SK-N-SH (cell line): ENCODE data around the gene ZFHX3. TPM values are rescaled to one million over a fixed set of nuclear protein-coding genes. Genes with fewer than 3 reads are reported as not detected.

ENCODE experiments used
- CTCF ChIA-PET: fragments of 300-600, 350-600 bp; formaldehyde crosslinking; extraction: SDS; loops from one replicate; lab custom pipeline; 2021; lab: Yijun Ruan, JAX
- POLR2A ChIA-PET: fragments of 350-600 bp; sonication (Branson Sonifier 250); formaldehyde crosslinking; extraction: SDS; loops from one replicate; lab custom pipeline; 2020; ENCODE audit warnings: antibody characterized with exemption, inconsistent platforms; lab: Yijun Ruan, JAX
- DNase-seq: peaks from one replicate; pipeline ENCODE4 v3.0.0; 2012
- H2AFZ ChIP-seq: fragments of 200-600 bp; sonication (generic); 2 replicates; pipeline ENCODE4 v1.8.1; 2016; ENCODE audit warnings: antibody characterized with exemption, mild to moderate bottlenecking, low read depth
- H3F3A ChIP-seq: fragments of 200-600 bp; sonication (generic); replicated peaks from 2 replicates; pipeline ENCODE3; 2016; ENCODE audit warnings: antibody characterized with exemption, mild to moderate bottlenecking; ENCODE audit not compliant: insufficient read depth
- H3K27ac ChIP-seq, 2 experiments: fragments of 200-500 bp in 1 of 2; fragments of 200-600 bp in 1 of 2; sonication (Bioruptor generic) in 1 of 2; sonication (generic), shearing (Covaris generic) in 1 of 2; 2 replicates each; pipeline versions ENCODE4 v1.5.1 to v1.6.1; 2014 to 2016; ENCODE audit warnings: low read depth in 2 of 2, inconsistent platforms in 1 of 2, low read length in 1 of 2, mild to moderate bottlenecking in 1 of 2, mixed read lengths in 1 of 2
- H3K27me3 ChIP-seq: fragments of 200-600 bp; sonication (generic), shearing (Covaris generic); 2 replicates; pipeline ENCODE4 v1.6.1; 2016; ENCODE audit warnings: mixed run types; ENCODE audit not compliant: insufficient read depth
- H3K36me3 ChIP-seq, 2 experiments: fragments of 200-500 bp in 1 of 2; fragments of 200-600 bp in 1 of 2; sonication (Bioruptor generic) in 1 of 2; sonication (generic) in 1 of 2; replicated peaks in 1 of 2; 2 replicates each; pipeline versions ENCODE3 to v1.5.1; 2014 to 2016; ENCODE audit warnings: low read length in 1 of 2, mild to moderate bottlenecking in 1 of 2; ENCODE audit not compliant: insufficient read depth in 2 of 2, control insufficient read depth in 1 of 2
- H3K4me1 ChIP-seq, 2 experiments: fragments of 200-500 bp in 1 of 2; fragments of 200-600 bp in 1 of 2; sonication (Bioruptor generic) in 1 of 2; sonication (generic), shearing (Covaris generic) in 1 of 2; 2 replicates each; pipeline versions ENCODE4 v1.5.1 to v1.6.1; 2014 to 2016; ENCODE audit warnings: low read depth in 1 of 2, low read length in 1 of 2, mixed run types in 1 of 2; ENCODE audit not compliant: insufficient read depth in 2 of 2, control insufficient read depth in 1 of 2
- H3K4me2 ChIP-seq: fragments of 200-600 bp; sonication (generic), shearing (Covaris generic); 2 replicates; pipeline ENCODE4 v1.6.1; 2017; ENCODE audit warnings: mixed run types
- H3K4me3 ChIP-seq, 2 experiments: fragments of 200-500 bp in 1 of 2; fragments of 200-600 bp in 1 of 2; sonication (Bioruptor generic) in 1 of 2; sonication (generic), shearing (Covaris generic) in 1 of 2; 2 replicates each; pipeline versions ENCODE4 v1.5.1 to v1.8.1; 2014 to 2016; ENCODE audit warnings: low read depth in 2 of 2, inconsistent platforms in 1 of 2, low read length in 1 of 2, mild to moderate bottlenecking in 1 of 2, mixed read lengths in 1 of 2, moderate library complexity in 1 of 2
- H3K79me2 ChIP-seq: fragments of 200-600 bp; sonication (generic); 2 replicates; pipeline ENCODE4 v1.8.1; 2017; ENCODE audit warnings: mild to moderate bottlenecking; ENCODE audit not compliant: insufficient read depth
- H3K9ac ChIP-seq: fragments of 200-600 bp; sonication (generic); 2 replicates; pipeline ENCODE4 v1.6.1; 2017; ENCODE audit warnings: mixed run types
- H3K9me2 ChIP-seq: fragments of 200-600 bp; sonication (generic); 2 replicates; pipeline ENCODE4 v1.6.1; 2017; ENCODE audit warnings: mixed run types
- H3K9me3 ChIP-seq: fragments of 200-600 bp; sonication (generic); 2 replicates; pipeline ENCODE4 v1.6.1; 2017; ENCODE audit warnings: mixed run types, mild to moderate bottlenecking, moderate library complexity
- H4K20me1 ChIP-seq: fragments of 200-600 bp; sonication (generic); 2 replicates; pipeline ENCODE4 v1.6.1; 2017; ENCODE audit warnings: mild to moderate bottlenecking, mixed run types; ENCODE audit not compliant: insufficient read depth
- FOXJ3 ChIP-seq: sonication (generic); formaldehyde crosslinking; IDR thresholded peaks from 2 replicates; pipeline ENCODE4 v1.5.1; 2020; ENCODE audit warnings: mild to moderate bottlenecking, missing genetic modification reagents
- JUND ChIP-seq: IDR thresholded peaks from 2 replicates; pipeline ENCODE4 v1.4.0; 2012
- NFIC ChIP-seq: IDR thresholded peaks from 2 replicates; pipeline ENCODE4 v1.4.0; 2012; ENCODE audit warnings: borderline replicate concordance
- POLR2AphosphoS5 ChIP-seq: IDR thresholded peaks from 2 replicates; pipeline ENCODE4 v1.6.1; 2012; ENCODE audit warnings: low read depth, low read length
- RXRA ChIP-seq: IDR thresholded peaks from 2 replicates; pipeline ENCODE4 v1.4.0; 2012; ENCODE audit warnings: low read depth, mild to moderate bottlenecking, borderline replicate concordance
- SIN3A ChIP-seq: IDR thresholded peaks from 2 replicates; pipeline ENCODE4 v1.6.1; 2012; ENCODE audit warnings: low read depth, mild to moderate bottlenecking, low read length, moderate library complexity, borderline replicate concordance
- YY1 ChIP-seq: IDR thresholded peaks from 2 replicates; pipeline ENCODE4 v1.4.0; 2012; ENCODE audit warnings: low read depth, mild to moderate bottlenecking
- WGBS: methylation state at CpG from one replicate; pipeline ENCODE4 v1.1.6; 2017; ENCODE audit warnings: low lambda C conversion rate; 5-methylcytosine and 5-hydroxymethylcytosine counted together
- polyA plus RNA-seq, 3 experiments: library from polyadenylated mRNA; depleted of rRNA; stranded (reverse); fragments of >200 nt; gene quantifications; 2 replicates each; pipeline ENCODE4 v1.2.3, GENCODE V29; 2012
- TF ChIP-seq, protein P1 (sequence below): IDR thresholded peaks from 2 replicates; pipeline ENCODE4; 2012
- TF ChIP-seq, protein P2 (sequence below): IDR thresholded peaks from 2 replicates; pipeline ENCODE4 v1.4.0; 2012; ENCODE audit warnings: low read depth, borderline replicate concordance
- TF ChIP-seq, protein P3 (sequence below): IDR thresholded peaks from 2 replicates; pipeline ENCODE4 v1.4.0; 2012; ENCODE audit warnings: low read depth
- TF ChIP-seq, protein P4 (sequence below): IDR thresholded peaks from 2 replicates; pipeline ENCODE4 v1.6.1; 2012; ENCODE audit warnings: mild to moderate bottlenecking, low read depth, low read length, moderate library complexity
- TF ChIP-seq, protein P5 (sequence below): fragments of 150-350 bp; IDR thresholded peaks from 2 replicates; pipeline ENCODE4 v1.6.1; 2017; ENCODE audit warnings: antibody characterized with exemption, low read length, low read depth, borderline replicate concordance

The ZFHX3 gene
- polyA plus RNA-seq, 1 of the 3 experiments (the other 2 are of a cell fraction) = 2.0 TPM

DNA sequence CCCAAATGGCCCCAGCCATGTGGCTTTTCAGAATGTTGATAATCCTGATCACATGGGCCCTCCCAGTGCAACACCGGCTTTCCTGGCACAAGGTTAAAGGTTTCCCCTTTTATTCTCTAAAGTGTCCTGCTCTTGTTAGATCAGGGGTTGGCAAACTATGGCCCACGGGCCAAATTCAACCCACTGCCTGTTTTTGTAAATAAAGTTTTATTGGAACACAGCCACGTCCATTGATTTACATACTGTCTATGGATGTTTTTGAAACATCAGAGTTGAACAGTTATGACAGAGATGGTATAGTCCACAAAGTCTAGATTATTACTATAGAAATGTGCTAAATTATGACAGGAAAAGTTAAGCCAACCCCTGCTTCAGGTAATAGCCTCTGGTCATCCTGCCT is 157.3 kb downstream of the ZFHX3 start:
- Histone ChIP-seq H3K4me3 (no peak overlapping the region), H4K20me1 (0 out of 2 replicates have a peak, but pooled peaks cover 8% of the 10 kb centered on the region), H2AFZ (no peak overlapping the region), H3K79me2 (peaks cover 34% of the 10 kb centered on the region), H3K4me1 (peaks cover 0 to 3% of the 10 kb centered on the region in 2 experiments; a peak in 2 of 4 replicates), H3K9me3 (no peaks in the 10 kb centered on the region), H3F3A (no peaks in the 10 kb centered on the region), H3K27ac (no peak overlapping the region), H3K36me3 (peaks cover 29 to 38% of the 10 kb centered on the region in 2 experiments), H3K9ac (no peak overlapping the region), H3K27me3 (no peaks in the 10 kb centered on the region), H3K4me2 (no peak overlapping the region), H3K9me2 (no peaks in the 10 kb centered on the region)
- TF ChIP-seq POLR2AphosphoS5 (no peak), SIN3A (no peak)
- ChIA-PET POLR2A (no interaction called here), CTCF (no interaction called here)
- DNase-seq = no peak
- 95% methylated on average over 3 of the region's 3 CpGs for WGBS

DNA sequence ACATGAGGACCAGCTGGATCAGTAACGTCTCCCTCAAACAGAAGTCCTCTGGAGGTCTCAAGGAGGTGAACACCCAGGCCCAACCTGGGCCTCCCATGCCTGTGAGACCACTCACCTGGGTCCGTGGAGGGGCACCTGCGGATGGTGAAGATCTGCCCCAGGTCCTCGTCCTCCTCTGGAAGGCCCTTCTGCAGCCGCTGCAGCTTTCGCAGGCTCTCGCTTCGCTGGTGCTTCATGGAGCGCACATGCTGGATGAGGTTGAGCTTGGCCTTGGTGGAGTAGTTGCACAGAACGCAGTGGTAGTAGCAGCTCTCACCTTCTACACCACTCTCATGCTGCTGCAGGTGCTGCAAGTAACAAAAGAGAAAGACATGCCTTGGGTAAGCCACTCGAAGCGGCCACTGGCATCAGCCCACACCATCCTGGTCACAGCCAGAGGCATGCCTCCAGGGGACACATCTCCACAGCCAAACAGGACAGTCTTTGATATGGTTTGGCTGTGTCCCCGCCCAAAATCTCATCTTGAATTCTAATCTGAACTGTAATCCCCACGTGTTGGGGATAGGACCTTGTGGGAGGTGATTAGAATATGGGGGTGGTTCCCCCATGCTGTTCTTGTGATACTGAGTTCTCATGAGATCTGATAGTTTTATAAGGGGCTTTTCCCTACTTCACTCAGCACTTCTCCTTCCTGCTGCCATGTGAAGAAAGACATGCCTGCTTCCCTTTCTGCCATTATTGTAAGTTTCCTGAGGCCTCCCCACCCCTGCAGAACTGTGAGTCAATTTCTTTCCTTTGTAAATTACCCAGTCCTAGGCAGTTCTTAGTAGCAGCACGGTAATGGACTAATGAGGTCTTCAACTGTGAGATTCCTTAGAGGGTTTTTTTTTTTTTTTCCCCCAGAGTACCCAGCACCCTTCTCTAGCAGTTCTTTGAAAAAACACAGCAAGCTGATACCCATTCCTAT is 158.0 kb downstream of the ZFHX3 start:
- peaks cover 32% of the 10 kb centered on the region for H3K79me2 ChIP-seq
- peaks cover 35 to 40% of the 10 kb centered on the region in 2 experiments for H3K36me3 ChIP-seq
- H3K9me2 ChIP-seq = no peaks in the 10 kb centered on the region
- H3K4me3 ChIP-seq = no peak overlapping the region
- WGBS = 93% methylated on average over 7 of the region's 15 CpGs
- no peak for DNase-seq
- 0 out of 2 replicates have a peak, but pooled peaks cover 8% of the 10 kb centered on the region for H4K20me1 ChIP-seq
- no peaks in the 10 kb centered on the region for H3F3A ChIP-seq
- H3K27ac ChIP-seq = no peak overlapping the region
- peaks cover 0 to 2% of the 10 kb centered on the region in 2 experiments; a peak in 2 of 4 replicates for H3K4me1 ChIP-seq
- H3K9ac ChIP-seq = no peak overlapping the region
- CTCF ChIA-PET = no interaction called here
- POLR2A ChIA-PET = no interaction called here
- no peaks in the 10 kb centered on the region for H3K27me3 ChIP-seq
- no peak overlapping the region for H2AFZ ChIP-seq
- no peaks in the 10 kb centered on the region for H3K9me3 ChIP-seq
- TF ChIP-seq RXRA (no peak), NFIC (no peak), SIN3A (no peak), FOXJ3 (no peak), JUND (no peak), YY1 (no peak)
- TF ChIP-seq, protein P1, sequence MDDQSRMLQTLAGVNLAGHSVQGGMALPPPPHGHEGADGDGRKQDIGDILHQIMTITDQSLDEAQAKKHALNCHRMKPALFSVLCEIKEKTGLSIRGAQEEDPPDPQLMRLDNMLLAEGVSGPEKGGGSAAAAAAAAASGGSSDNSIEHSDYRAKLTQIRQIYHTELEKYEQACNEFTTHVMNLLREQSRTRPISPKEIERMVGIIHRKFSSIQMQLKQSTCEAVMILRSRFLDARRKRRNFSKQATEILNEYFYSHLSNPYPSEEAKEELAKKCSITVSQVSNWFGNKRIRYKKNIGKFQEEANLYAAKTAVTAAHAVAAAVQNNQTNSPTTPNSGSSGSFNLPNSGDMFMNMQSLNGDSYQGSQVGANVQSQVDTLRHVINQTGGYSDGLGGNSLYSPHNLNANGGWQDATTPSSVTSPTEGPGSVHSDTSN = no peak
- TF ChIP-seq, protein P2, sequence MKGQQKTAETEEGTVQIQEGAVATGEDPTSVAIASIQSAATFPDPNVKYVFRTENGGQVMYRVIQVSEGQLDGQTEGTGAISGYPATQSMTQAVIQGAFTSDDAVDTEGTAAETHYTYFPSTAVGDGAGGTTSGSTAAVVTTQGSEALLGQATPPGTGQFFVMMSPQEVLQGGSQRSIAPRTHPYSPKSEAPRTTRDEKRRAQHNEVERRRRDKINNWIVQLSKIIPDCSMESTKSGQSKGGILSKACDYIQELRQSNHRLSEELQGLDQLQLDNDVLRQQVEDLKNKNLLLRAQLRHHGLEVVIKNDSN = no peak
- TF ChIP-seq, protein P3, sequence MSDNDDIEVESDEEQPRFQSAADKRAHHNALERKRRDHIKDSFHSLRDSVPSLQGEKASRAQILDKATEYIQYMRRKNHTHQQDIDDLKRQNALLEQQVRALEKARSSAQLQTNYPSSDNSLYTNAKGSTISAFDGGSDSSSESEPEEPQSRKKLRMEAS = no peak
- TF ChIP-seq, protein P4, sequence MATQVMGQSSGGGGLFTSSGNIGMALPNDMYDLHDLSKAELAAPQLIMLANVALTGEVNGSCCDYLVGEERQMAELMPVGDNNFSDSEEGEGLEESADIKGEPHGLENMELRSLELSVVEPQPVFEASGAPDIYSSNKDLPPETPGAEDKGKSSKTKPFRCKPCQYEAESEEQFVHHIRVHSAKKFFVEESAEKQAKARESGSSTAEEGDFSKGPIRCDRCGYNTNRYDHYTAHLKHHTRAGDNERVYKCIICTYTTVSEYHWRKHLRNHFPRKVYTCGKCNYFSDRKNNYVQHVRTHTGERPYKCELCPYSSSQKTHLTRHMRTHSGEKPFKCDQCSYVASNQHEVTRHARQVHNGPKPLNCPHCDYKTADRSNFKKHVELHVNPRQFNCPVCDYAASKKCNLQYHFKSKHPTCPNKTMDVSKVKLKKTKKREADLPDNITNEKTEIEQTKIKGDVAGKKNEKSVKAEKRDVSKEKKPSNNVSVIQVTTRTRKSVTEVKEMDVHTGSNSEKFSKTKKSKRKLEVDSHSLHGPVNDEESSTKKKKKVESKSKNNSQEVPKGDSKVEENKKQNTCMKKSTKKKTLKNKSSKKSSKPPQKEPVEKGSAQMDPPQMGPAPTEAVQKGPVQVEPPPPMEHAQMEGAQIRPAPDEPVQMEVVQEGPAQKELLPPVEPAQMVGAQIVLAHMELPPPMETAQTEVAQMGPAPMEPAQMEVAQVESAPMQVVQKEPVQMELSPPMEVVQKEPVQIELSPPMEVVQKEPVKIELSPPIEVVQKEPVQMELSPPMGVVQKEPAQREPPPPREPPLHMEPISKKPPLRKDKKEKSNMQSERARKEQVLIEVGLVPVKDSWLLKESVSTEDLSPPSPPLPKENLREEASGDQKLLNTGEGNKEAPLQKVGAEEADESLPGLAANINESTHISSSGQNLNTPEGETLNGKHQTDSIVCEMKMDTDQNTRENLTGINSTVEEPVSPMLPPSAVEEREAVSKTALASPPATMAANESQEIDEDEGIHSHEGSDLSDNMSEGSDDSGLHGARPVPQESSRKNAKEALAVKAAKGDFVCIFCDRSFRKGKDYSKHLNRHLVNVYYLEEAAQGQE = no peak
- TF ChIP-seq, protein P5, sequence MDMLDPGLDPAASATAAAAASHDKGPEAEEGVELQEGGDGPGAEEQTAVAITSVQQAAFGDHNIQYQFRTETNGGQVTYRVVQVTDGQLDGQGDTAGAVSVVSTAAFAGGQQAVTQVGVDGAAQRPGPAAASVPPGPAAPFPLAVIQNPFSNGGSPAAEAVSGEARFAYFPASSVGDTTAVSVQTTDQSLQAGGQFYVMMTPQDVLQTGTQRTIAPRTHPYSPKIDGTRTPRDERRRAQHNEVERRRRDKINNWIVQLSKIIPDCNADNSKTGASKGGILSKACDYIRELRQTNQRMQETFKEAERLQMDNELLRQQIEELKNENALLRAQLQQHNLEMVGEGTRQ = no peak
- no peak overlapping the region for H3K4me2 ChIP-seq
